GM23248 (cell line): ENCODE results near the gene CYP3A7. TPM values are rescaled to one million over a fixed set of nuclear protein-coding genes. Genes with fewer than 3 reads are reported as not detected.

Source experiments
- DNase-seq: peaks from one replicate; pipeline ENCODE4 v3.0.0-alpha.2; 2015
- H2AFZ ChIP-seq: fragments of 200-600 bp; sonication (generic); 2 replicates; pipeline ENCODE4 v1.6.1; 2016; ENCODE audit warnings: antibody characterized with exemption
- H3F3A ChIP-seq: fragments of 200-600 bp; sonication (generic); 2 replicates; pipeline ENCODE4 v1.6.1; 2016; ENCODE audit warnings: mild to moderate bottlenecking, antibody characterized with exemption, mixed run types; ENCODE audit not compliant: insufficient read depth
- H3K27ac ChIP-seq: fragments of 200-600 bp; sonication (generic); 2 replicates; pipeline ENCODE4 v1.5.1; 2016; ENCODE audit warnings: mild to moderate bottlenecking
- H3K27me3 ChIP-seq: fragments of 200-600 bp; sonication (generic); replicated peaks from 2 replicates; pipeline ENCODE4 v1.6.1; 2016; ENCODE audit warnings: mild to moderate bottlenecking; ENCODE audit not compliant: insufficient read depth
- H3K36me3 ChIP-seq: fragments of 200-600 bp; sonication (generic); 2 replicates; pipeline ENCODE4 v1.6.1; 2016; ENCODE audit warnings: low read depth, mild to moderate bottlenecking
- H3K4me1 ChIP-seq: fragments of 200-600 bp; sonication (generic); 2 replicates; pipeline ENCODE4 v1.6.1; 2016; ENCODE audit warnings: mild to moderate bottlenecking; ENCODE audit not compliant: insufficient read depth
- H3K4me2 ChIP-seq: fragments of 200-600 bp; sonication (generic); one replicate; pipeline ENCODE4 v1.6.1; 2016; ENCODE audit warnings: mild to moderate bottlenecking; ENCODE audit not compliant: unreplicated experiment
- H3K4me3 ChIP-seq: fragments of 200-600 bp; sonication (generic); 2 replicates; pipeline ENCODE4 v1.5.1; 2016; ENCODE audit warnings: mild to moderate bottlenecking
- H3K79me2 ChIP-seq: fragments of 200-600 bp; sonication (generic); 2 replicates; pipeline ENCODE4 v1.6.1; 2016; ENCODE audit warnings: mild to moderate bottlenecking; ENCODE audit not compliant: insufficient read depth
- H3K9ac ChIP-seq: fragments of 200-600 bp; sonication (generic); 2 replicates; pipeline ENCODE4 v1.6.1; 2016; ENCODE audit warnings: mild to moderate bottlenecking
- H3K9me2 ChIP-seq: fragments of 200-600 bp; sonication (generic); 2 replicates; pipeline ENCODE4 v1.6.1; 2016; ENCODE audit warnings: mixed run types, mild to moderate bottlenecking, moderate library complexity; ENCODE audit not compliant: insufficient read depth
- H3K9me3 ChIP-seq: fragments of 200-600 bp; sonication (generic); one replicate; pipeline ENCODE4 v1.6.1; 2017; ENCODE audit warnings: low read depth
- H4K20me1 ChIP-seq: fragments of 200-600 bp; sonication (generic); 2 replicates; pipeline ENCODE4 v1.6.0; 2016; ENCODE audit not compliant: insufficient read depth
- EZH2 ChIP-seq: fragments of 200-600 bp; sonication (generic); IDR thresholded peaks from 2 replicates; pipeline ENCODE4 v1.6.1; 2018; ENCODE audit warnings: antibody characterized with exemption, mild to moderate bottlenecking; ENCODE audit not compliant: insufficient read depth, poor library complexity, severe bottlenecking
- EZH2phosphoT487 ChIP-seq: fragments of 200-600 bp; sonication (generic); IDR thresholded peaks from 2 replicates; pipeline ENCODE4 v1.6.1; 2018; ENCODE audit warnings: antibody characterized with exemption, moderate library complexity, mild to moderate bottlenecking, low read depth; ENCODE audit not compliant: insufficient read depth
- WGBS, 2 experiments: methylation state at CpG; one replicate each; pipeline ENCODE4 v1.1.6; 2015 to 2017; ENCODE audit warnings: low lambda C conversion rate in 2 of 2, low coverage in 1 of 2; ENCODE audit errors: missing lambda C conversion rate in 2 of 2; 5-methylcytosine and 5-hydroxymethylcytosine counted together
- in situ Hi-C: fragments of 300-500 bp; cut with MboI; formaldehyde crosslinking; loops from 2 replicates; pipeline ENCODE4 v1.15.0; 2020
- polyA plus RNA-seq: library from polyadenylated mRNA; unstranded; fragments of >200 nt; fragmentation: Nextera tagmentation; extraction: Ambion mirVana; gene quantifications from 2 replicates; pipeline ENCODE4 v1.2.1, GENCODE V29; 2016
- total RNA-seq: library from RNA; depleted of rRNA; stranded (reverse); fragments of >200 nt; shearing (Covaris generic); gene quantifications from 2 replicates; pipeline ENCODE4 v1.2.3, GENCODE V29; 2014

Gene CYP3A7
- total and polyA plus RNA-seq, 2 experiments from 2014 or later: not detected

DNA sequence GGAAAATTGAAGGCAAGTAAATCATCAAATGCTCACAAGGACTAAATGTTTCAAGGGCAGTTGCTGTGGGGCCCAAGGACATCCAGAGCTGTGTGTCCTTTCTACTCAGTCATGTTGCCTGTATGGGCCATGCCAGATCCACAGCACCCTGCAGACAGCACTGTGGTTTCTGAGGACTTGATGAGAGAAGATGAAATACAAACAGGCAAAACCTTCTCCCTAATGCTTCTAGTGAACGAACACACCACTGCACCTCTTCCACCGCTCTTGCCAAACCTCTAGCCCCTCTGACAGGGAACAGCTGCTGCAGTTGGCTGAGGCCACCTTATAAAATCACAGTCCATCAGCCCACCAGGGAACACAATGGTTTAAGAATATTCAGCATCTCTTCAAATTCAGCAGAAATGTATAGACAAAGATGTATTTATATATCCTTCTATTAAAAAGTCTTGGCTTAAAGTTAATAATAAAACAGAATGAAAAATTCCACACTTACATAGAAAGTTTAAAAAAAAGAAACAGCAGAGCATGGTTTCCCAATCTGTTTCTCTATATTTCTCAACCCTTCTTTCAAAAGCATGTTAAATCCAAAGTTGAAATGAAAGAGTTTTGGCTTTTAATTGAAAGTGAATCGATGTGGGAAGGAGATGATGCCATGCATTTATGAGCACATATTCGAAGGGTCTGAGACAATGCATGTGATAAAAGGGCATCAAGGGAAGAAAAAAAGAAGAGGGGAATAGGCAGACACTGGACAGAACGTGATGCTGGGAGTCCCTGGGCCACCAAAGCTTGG, 14.0 kb downstream of the CYP3A7 start:
- H4K20me1 ChIP-seq: no peaks in the 10 kb centered on the region
- WGBS, 2 experiments: 32 to 33% methylated on average over 5 of the region's 5 CpGs

DNA sequence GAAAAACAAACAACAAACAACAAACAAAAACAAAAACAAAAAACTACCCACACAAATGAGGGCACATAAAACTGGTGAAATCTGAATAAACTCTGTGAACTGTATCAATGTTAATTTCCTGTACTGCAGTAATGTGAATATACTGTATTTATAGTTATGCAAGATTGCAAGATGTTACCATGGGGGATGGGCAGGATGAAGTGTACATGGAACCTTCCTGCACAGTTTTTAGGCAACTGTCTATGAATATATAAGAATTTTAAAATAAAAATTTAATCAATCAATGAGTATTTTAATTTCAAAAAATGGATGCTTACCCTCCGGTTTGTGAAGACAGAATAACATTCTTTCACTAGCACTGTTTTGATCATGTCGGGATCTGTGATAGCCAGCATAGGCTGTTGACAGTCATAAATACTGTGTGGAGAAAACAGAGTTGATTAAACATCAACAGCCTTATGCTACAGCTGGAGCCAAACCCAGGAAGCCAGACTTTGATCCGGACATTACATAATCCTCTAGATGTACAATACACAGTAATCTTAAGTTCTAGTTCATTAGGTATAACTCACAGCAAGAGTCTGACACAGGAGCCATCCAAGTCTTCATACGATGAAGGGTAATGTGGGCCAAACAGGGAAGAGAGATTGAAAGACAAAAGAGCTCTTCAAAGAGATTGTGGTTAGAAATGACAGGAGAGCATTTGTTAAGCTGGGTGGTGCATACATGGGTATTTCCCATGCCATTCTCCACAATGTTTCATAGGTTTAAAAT, 14.8 kb downstream of the CYP3A7 start:
- in situ Hi-C loops: no loop called here
- H3K9ac ChIP-seq: no peak overlapping the region
- H3K79me2 ChIP-seq: no peaks in the 10 kb centered on the region
- H2AFZ ChIP-seq: no peak overlapping the region
- no peaks in the 10 kb centered on the region for H3K4me1 ChIP-seq
- H3K36me3 ChIP-seq: no peaks in the 10 kb centered on the region
- H3F3A ChIP-seq: no peaks in the 10 kb centered on the region
- H3K4me2 ChIP-seq: no peak overlapping the region
- no peaks in the 10 kb centered on the region for H3K9me2 ChIP-seq
- no peak overlapping the region for H3K4me3 ChIP-seq
- no peaks in the 10 kb centered on the region for H4K20me1 ChIP-seq
- TF ChIP-seq EZH2 (no peak), EZH2phosphoT487 (no peak)
- no peak for DNase-seq
- H3K27ac ChIP-seq: no peak overlapping the region
- 63 to 76% methylated on average over 4 of the region's 4 CpGs for WGBS, 2 experiments
- peaks cover 9% of the 10 kb centered on the region; the same call in 1 of the 2 replicates for H3K27me3 ChIP-seq
- no peaks in the 10 kb centered on the region for H3K9me3 ChIP-seq

More for the DNA sequence above, 14.0 kb downstream of the CYP3A7 start:
- no peak overlapping the region for H3K27ac ChIP-seq
- TF ChIP-seq EZH2 (no peak), EZH2phosphoT487 (no peak)
- H3K4me1 ChIP-seq: no peaks in the 10 kb centered on the region
- no peaks in the 10 kb centered on the region for H3K36me3 ChIP-seq
- no peak overlapping the region for H3K4me3 ChIP-seq
- H3K9me3 ChIP-seq: no peaks in the 10 kb centered on the region
- no peaks in the 10 kb centered on the region for H3K79me2 ChIP-seq
- no peak overlapping the region for H2AFZ ChIP-seq
- in situ Hi-C loops: no loop called here
- no peak overlapping the region for H3K4me2 ChIP-seq
- no peak for DNase-seq
- H3F3A ChIP-seq: no peaks in the 10 kb centered on the region
- H3K9ac ChIP-seq: no peak overlapping the region
- peaks cover 9% of the 10 kb centered on the region; the same call in 1 of the 2 replicates for H3K27me3 ChIP-seq
- no peaks in the 10 kb centered on the region for H3K9me2 ChIP-seq

DNA sequence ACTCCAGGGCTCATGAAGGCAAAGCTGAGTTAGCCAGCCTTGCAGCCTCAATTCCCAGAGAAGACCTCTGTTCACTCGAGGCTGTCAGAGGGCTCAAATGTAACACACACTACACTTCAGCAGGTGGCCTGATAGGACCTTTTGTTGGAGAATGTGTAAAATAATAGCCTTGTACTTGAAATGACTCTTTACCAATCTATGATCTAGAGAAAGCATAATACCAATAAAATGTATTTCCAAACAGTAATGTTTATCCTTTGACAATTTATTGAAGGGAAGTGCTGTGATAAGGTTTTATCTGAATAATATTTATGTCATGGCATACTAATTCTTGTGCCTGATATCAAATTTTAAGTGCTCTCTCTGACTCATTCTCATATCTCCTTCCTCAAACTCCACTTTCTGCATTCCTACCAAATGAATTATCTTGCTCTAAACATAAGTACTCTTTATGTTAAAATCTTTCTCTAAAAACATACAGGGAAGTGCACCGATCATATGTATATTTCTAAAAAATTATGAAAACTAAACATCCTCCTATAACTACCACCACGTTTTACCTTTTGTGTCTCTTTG, 20.9 kb downstream of the CYP3A7 start:
- in situ Hi-C loops: no loop called here
- Histone ChIP-seq H3K36me3 (no peaks in the 10 kb centered on the region), H3K79me2 (no peaks in the 10 kb centered on the region), H3K9ac (no peak overlapping the region), H3K9me3 (no peaks in the 10 kb centered on the region), H2AFZ (no peak overlapping the region), H3K4me3 (no peak overlapping the region), H3K27ac (no peak overlapping the region), H4K20me1 (no peaks in the 10 kb centered on the region), H3K4me1 (no peaks in the 10 kb centered on the region), H3K27me3 (no peaks in the 10 kb centered on the region; the same call in 1 of the 2 replicates), H3K4me2 (no peak overlapping the region), H3K9me2 (no peaks in the 10 kb centered on the region), H3F3A (no peaks in the 10 kb centered on the region)
- WGBS, 2 experiments: 55 to 57% methylated on average over 3 of the region's 3 CpGs
- DNase-seq: no peak
- TF ChIP-seq EZH2phosphoT487 (no peak), EZH2 (no peak)

DNA sequence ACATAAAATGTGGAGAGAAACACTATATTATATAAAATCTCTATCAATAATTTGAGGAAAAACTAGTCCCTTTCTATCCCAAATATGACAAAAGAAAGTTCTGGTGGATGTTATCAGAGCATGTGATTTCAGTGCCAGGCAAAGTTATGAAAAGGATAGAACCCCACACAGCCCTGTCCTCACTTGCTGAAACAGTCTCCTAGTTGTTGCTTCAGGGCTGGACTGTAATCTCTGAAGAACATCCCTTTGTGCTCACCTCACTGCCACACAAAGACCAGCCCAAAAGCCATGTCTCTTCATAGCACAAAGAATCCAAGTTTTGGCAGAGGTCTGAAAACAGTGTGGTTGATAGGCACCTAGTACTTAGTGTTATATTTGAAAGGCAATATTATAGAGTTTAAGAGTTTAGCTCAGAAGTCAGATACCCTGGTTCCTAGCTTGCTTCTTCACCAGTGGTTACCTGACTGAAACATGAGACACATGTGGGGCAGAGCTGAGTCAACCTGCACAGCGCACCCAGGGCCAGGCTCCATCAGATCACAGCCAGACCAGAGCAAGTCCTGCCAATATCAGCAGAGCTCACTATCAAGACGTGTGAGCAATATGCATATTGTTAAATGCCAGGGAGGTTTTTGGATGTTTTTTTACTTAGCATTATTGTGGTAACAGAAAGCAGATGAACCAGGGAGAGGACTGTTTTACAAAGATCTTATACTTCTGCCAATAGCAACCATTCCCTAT, 25.0 kb downstream of the CYP3A7 start:
- Histone ChIP-seq H3K9me3 (peaks cover 6% of the 10 kb centered on the region), H3K4me3 (no peak overlapping the region), H3K9me2 (no peaks in the 10 kb centered on the region), H3K36me3 (no peaks in the 10 kb centered on the region), H2AFZ (no peak overlapping the region), H4K20me1 (no peaks in the 10 kb centered on the region), H3F3A (no peaks in the 10 kb centered on the region), H3K27me3 (no peaks in the 10 kb centered on the region; the same call in 1 of the 2 replicates), H3K9ac (no peak overlapping the region), H3K4me1 (no peaks in the 10 kb centered on the region), H3K79me2 (no peaks in the 10 kb centered on the region), H3K27ac (no peak overlapping the region), H3K4me2 (no peak overlapping the region)
- in situ Hi-C loops: no loop called here
- no peak for DNase-seq
- no peak for TF ChIP-seq EZH2
- no peak for TF ChIP-seq EZH2phosphoT487
- WGBS, 2 experiments: 29% methylated on average over 2 of the region's 2 CpGs
